ENCODE data around the gene ZNF474. TPM values are rescaled to one million over a fixed set of nuclear protein-coding genes. Genes with fewer than 3 reads are reported as not detected.

Gene ZNF474
- total RNA-seq, 2 donors from 2014 or later = 0.16 TPM; not detected in 1

DNA sequence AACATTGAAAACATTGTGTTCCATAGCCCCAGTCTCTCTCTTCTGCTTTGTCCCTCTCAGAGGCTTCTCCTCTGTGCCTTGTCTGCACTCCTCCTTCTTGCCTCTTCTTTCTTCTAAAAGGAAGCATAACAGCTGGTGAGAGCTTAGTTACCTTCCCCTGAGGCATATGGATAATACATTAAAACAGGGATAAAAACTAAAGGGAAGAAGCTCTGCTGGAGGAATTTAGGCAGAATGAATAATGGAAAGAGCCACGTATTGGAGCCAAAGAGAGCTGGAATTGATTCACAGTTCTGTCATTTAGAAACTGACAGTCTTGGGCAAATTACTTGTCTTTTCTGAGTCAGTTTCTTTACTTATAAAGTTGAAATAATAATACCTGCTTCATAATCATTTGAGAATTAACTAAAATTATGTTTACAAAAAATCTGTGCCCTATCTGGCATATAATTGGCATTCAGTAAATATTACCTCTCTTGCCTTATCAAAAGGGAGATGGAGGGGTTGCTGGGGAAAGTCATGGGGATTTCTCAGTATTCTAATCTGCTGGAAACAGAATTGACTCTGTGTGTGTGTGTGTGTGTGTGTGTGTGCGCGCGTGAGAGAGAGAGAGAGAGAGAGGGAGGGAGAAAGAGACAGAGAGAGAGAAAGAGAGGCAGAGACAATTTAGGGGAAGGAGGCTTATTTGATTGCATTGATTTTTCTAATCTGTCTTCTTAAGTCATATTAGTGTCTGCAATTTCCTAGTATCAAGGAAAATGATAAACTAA is 20.2 kb downstream of the ZNF474 start:
- DNase-seq = no peak
- peak in 1 of 2 donors; percentile 15 for ATAC-seq
- intact Hi-C loops (cut with DNase I) = no loop called here

GRCh38 chr5:122150215-122150614 is 20.9 kb downstream of the ZNF474 start:
- DNase-seq (no peak), ATAC-seq (peak in 1 of 2 donors; percentile 48)
- intact Hi-C loops (cut with DNase I) = no loop called here

DNA sequence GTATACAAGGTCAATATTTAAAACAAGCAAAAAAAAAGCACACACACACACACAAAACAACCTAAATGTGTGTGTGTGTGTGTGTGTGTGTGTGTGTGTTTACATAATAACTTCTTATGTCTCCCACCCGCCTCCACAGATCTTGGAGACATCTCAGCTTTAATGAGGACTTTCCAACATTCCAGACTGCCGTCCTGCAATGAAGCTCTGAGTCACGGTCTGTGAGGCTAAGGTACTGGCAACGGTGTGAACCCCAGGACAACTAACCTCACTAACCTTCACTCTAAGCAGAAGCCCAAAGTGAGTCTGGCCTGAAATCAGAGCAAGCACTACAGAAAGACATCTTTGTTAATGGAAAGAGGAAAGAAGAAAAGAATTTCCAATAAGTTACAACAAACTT is 22.3 kb downstream of the ZNF474 start:
- intact Hi-C loops (cut with DNase I) = no loop called here
- peak in 1 of 2 donors; percentile 80 for ATAC-seq
- no peak for DNase-seq

DNA sequence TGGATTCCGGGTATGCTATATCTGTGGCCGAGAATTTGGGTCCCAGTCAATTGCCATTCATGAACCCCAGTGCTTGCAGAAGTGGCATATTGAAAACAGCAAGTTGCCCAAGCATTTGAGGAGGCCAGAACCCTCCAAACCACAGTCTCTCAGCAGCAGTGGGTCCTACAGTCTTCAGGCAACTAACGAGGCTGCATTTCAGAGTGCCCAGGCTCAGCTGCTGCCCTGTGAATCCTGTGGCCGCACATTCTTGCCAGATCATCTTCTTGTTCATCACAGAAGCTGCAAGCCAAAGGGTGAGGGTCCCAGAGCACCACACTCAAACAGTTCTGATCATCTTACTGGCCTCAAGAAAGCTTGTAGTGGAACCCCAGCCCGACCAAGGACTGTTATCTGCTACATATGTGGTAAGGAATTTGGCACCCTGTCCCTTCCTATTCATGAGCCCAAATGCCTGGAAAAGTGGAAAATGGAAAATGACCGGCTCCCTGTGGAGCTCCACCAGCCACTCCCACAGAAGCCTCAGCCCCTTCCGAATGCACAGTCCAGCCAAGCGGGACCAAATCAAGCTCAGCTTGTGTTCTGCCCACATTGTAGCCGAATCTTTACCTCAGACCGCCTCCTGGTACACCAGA is 23.0 kb downstream of the ZNF474 start:
- intact Hi-C loops (cut with DNase I) = no loop called here
- no peak for DNase-seq
- peak; percentile 15 for ATAC-seq

DNA sequence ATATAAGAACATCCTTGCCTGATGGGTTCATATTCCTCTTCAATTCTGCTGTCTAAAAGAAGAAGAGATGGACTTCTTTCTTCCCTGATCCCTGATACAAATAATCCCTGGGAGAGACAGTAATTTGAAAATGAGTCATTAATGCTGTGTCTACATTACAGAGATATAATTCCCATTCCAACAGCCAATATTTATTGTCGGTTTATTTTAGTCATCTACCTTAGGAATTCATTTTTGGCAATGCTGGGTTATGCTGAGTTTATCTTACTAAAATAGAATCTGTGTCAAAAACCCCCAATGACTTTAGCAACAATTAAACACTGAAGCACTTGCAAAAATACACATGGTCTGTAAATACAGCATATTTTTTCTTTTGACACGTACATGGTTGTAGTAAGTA is 23.9 kb downstream of the ZNF474 start:
- DNase-seq (no peak), ATAC-seq (peak; percentile 23 to 53)
- intact Hi-C loops (cut with DNase I) = no loop called here

DNA sequence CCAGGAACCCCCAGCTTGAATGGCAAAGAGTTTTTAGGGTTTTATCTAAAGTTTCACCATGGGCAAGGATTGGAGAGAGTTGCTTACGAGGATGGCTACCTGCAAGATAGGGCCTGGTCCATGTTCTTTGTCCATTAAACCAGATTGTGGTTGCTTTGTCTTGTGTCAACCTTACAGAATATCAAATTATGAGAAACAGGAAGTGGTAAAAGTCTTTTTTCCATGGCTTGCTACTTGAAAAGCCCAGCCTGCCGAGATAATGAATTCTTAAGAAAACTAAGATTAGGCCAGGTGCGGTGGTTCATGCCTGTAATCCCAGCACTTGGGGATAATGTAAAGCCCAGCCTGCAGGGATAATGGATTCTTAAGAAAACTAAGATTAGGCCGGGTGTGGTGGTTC is 24.4 kb downstream of the ZNF474 start:
- no peak for ATAC-seq
- DNase-seq = no peak
- intact Hi-C loops (cut with DNase I) = no loop called here

GRCh38 chr5:122154491-122154890 is 25.1 kb downstream of the ZNF474 start:
- intact Hi-C loops (cut with DNase I) = no loop called here
- ATAC-seq (no peak), DNase-seq (no peak)

DNA sequence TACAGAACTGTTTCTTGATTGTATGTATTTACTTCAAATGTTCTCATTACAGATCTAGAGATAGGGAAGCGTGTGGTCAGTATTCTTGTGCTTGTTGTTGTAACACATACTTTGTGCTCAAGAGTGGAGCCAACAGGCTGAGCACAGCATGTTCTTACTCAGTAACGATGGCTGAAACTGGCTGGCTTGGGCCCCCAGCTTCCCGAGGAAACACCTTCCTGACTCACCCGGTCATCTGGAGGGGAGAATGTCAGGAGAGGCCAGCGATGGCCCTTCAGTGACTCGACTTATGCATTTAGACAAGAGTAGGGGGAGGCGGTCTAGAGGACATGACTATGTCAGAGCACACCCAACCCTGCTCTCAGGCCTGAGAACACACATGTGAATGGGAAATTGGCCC is 25.6 kb downstream of the ZNF474 start:
- ATAC-seq = no peak
- intact Hi-C loops (cut with DNase I) = no loop called here
- no peak for DNase-seq

- no peak for ATAC-seq
- intact Hi-C loops (cut with DNase I) = no loop called here
- DNase-seq = no peak
These were observed 26.2 kb downstream of the ZNF474 start for GRCh38 chr5:122155546-122155945.

- intact Hi-C loops (cut with DNase I) = no loop called here
- ATAC-seq = no peak
- DNase-seq = no peak
These were observed 27.5 kb downstream of the ZNF474 start for GRCh38 chr5:122156724-122157325.

GRCh38 chr5:122162100-122162638 is 32.8 kb downstream of the ZNF474 start:
- no peak for DNase-seq
- intact Hi-C loops (cut with DNase I) = no loop called here
- ATAC-seq = no peak

- DNase-seq (no peak), ATAC-seq (peak; percentile 83 to 92)
- intact Hi-C loops (cut with DNase I) = no loop called here
These were observed 34.0 kb downstream of the ZNF474 start for GRCh38 chr5:122163121-122164069.

DNA sequence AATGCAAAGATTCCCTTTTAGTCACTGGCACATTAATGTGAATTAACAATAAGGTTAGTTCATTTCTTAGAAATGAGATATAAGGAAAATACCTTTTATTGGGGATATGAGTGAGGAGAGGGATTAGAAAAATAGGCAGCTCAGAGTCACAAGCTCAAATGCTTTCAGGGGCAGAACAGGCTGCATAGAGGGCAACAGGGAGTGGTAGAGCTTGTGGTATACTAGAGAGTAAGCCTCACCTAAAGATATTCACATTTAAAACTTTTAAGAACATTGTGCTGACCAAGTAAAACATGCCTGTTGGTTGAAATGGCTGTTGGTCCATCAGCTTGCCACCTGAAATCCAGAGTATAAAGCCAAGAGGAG is 34.7 kb downstream of the ZNF474 start:
- peak in 1 of 2 donors; percentile 15 for ATAC-seq
- intact Hi-C loops (cut with DNase I) = no loop called here
- no peak for DNase-seq

- DNase-seq (no peak), ATAC-seq (no peak)
- intact Hi-C loops (cut with DNase I) = no loop called here
These were observed 35.6 kb downstream of the ZNF474 start for GRCh38 chr5:122164831-122165558.

DNA sequence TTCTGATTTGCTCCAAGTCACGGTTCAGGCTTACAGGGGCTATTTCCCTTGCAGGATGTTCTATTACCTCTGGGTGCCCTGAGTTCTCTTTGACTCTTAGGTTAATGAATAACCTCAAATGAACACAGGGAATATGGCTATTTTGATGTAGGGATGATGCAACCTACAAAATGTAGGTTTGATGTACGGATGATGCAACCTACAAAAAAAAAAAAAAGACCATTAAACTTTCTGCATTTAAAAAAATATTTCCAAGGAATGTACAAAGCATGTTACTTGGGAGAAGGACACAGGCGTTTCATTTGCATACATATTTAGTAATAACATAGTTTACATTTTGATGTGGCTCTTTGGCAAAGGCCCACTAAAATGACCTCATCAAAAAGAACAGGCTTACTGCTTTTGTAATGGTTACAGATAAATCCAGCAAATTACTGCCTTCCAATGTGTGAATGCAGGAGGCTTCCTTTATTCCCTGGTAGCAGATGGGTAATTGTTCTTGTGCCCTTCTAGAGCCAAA is 36.3 kb downstream of the ZNF474 start:
- intact Hi-C loops (cut with DNase I) = no loop called here
- no peak for DNase-seq

GRCh38 chr5:122169350-122170103 is 40.2 kb downstream of the ZNF474 start:
- intact Hi-C loops (cut with DNase I) = no loop called here
- ATAC-seq (no peak), DNase-seq (no peak)

More for the DNA sequence above, 36.3 kb downstream of the ZNF474 start:
- no peak for ATAC-seq

- intact Hi-C loops (cut with DNase I) = no loop called here
These were observed 41.3 kb downstream of the ZNF474 start for GRCh38 chr5:122170620-122171019.

GRCh38 chr5:122172207-122172606 is 42.9 kb downstream of the ZNF474 start:
- intact Hi-C loops (cut with DNase I) = no loop called here
- peak in 1 of 2 donors; percentile 27 for ATAC-seq

More at GRCh38 chr5:122170620-122171019, 41.3 kb downstream of the ZNF474 start:
- ATAC-seq = no peak
- no peak for DNase-seq

More at GRCh38 chr5:122172207-122172606, 42.9 kb downstream of the ZNF474 start:
- no peak for DNase-seq

Data from left cardiac atrium (tissue), 4 donors.